PC-9 (cell line): ENCODE measurements around the gene MCM5.

Experiments used
- CTCF ChIP-seq: fragments of 200-600 bp; sonication (generic); conservative IDR thresholded peaks from 2 replicates; pipeline ENCODE4 v1.6.1; 2017; ENCODE audit warnings: mixed run types, antibody characterized with exemption, mild to moderate bottlenecking, moderate library complexity
- EZH2 ChIP-seq: fragments of 200-600 bp; sonication (generic); IDR thresholded peaks from 2 replicates; pipeline ENCODE4 v1.8.0; 2017; ENCODE audit warnings: antibody characterized with exemption, low read depth

DNA sequence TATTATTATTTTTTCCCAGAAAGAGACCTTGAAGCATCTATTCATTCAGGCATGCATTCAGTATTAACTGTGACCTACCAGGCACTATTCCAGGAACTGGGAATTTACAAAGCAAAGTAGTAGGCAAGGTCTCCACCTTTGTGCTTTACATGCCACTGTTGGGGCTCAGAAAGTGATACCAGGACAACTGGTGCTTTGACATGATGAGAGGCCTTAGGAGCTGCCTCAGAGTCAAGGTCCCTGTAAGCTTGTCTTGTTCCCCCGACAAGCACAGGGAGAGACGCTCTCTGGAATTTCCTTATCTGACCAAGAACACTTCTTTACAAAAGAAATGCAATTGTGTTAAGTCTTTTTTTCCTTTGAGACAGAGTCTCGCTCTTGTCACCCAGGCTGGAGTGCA lies 21.3 kb upstream of the MCM5 start:
- TF ChIP-seq EZH2, result no peak
- TF ChIP-seq CTCF, result no peak
